Osteocyte (in vitro differentiated cells): Measurements from ENCODE around the gene SCAF1. TPM values are rescaled to one million over a fixed set of nuclear protein-coding genes. Genes with fewer than 3 reads are reported as not detected.

Experiments used
- DNase-seq: peaks from one replicate; pipeline ENCODE4 v3.0.0; 2021; ENCODE audit warnings: mixed read lengths; ENCODE audit not compliant: unreplicated experiment; ENCODE audit errors: extremely low spot score
- H3K27ac Mint-ChIP-seq: one replicate; pipeline ENCODE4 v1.8.0; 2021; ENCODE audit warnings: mild to moderate bottlenecking, mixed read lengths; ENCODE audit not compliant: unreplicated experiment
- H3K27me3 Mint-ChIP-seq: one replicate; pipeline ENCODE4 v1.8.0; 2021; ENCODE audit warnings: mixed read lengths; ENCODE audit not compliant: unreplicated experiment
- H3K36me3 Mint-ChIP-seq: one replicate; pipeline ENCODE4 v1.8.0; 2021; ENCODE audit warnings: mixed read lengths; ENCODE audit not compliant: unreplicated experiment
- H3K4me1 Mint-ChIP-seq: one replicate; pipeline ENCODE4 v1.8.0; 2021; ENCODE audit warnings: mixed read lengths; ENCODE audit not compliant: unreplicated experiment
- H3K4me3 Mint-ChIP-seq: one replicate; pipeline ENCODE4 v1.8.0; 2021; ENCODE audit warnings: mild to moderate bottlenecking, moderate library complexity, mixed read lengths; ENCODE audit not compliant: unreplicated experiment
- H3K9me3 Mint-ChIP-seq: one replicate; pipeline ENCODE4 v1.8.0; 2021; ENCODE audit warnings: mixed read lengths; ENCODE audit not compliant: unreplicated experiment
- total RNA-seq: library from RNA; stranded (reverse); gene quantifications from 2 replicates; pipeline ENCODE4 v1.2.1, GENCODE V29; 2021
- TF ChIP-seq, protein P1 (sequence below): fragments of 200-600 bp; sonication (generic); IDR thresholded peaks from 2 replicates; pipeline ENCODE4 v1.5.0; 2021; ENCODE audit warnings: antibody characterized with exemption, mild to moderate bottlenecking, moderate library complexity

Gene SCAF1
- total RNA-seq, 1 donor from 2014 or later = 81.9 TPM

DNA sequence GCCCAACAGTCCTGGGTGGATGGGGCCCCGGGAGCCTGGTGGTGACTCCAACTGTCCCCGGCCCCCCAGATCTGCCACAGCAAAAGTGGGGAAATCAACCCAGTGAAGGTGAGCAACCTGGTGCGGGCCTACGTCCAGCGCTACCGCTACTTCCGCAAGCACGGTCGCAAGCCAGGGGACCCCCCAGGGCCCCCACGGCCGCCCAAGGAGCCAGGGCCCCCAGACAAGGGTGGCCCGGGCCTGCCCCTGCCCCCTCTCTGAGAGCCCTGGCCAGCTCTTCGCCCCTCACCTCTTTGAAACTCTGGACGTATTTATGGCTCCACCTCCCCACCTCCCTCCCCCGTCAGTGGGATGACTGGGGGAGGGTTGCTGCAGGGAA lies 16.1 kb downstream of the SCAF1 start:
- H3K27me3 Mint-ChIP-seq = no peaks in the 10 kb centered on the region
- H3K27ac Mint-ChIP-seq = no peak overlapping the region
- H3K9me3 Mint-ChIP-seq = no peaks in the 10 kb centered on the region
- peaks cover 5% of the 10 kb centered on the region for H3K4me1 Mint-ChIP-seq
- TF ChIP-seq, protein P1, sequence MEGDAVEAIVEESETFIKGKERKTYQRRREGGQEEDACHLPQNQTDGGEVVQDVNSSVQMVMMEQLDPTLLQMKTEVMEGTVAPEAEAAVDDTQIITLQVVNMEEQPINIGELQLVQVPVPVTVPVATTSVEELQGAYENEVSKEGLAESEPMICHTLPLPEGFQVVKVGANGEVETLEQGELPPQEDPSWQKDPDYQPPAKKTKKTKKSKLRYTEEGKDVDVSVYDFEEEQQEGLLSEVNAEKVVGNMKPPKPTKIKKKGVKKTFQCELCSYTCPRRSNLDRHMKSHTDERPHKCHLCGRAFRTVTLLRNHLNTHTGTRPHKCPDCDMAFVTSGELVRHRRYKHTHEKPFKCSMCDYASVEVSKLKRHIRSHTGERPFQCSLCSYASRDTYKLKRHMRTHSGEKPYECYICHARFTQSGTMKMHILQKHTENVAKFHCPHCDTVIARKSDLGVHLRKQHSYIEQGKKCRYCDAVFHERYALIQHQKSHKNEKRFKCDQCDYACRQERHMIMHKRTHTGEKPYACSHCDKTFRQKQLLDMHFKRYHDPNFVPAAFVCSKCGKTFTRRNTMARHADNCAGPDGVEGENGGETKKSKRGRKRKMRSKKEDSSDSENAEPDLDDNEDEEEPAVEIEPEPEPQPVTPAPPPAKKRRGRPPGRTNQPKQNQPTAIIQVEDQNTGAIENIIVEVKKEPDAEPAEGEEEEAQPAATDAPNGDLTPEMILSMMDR = no peak
- H3K36me3 Mint-ChIP-seq = peaks cover 22% of the 10 kb centered on the region
- no peak overlapping the region for H3K4me3 Mint-ChIP-seq
- no peak for DNase-seq

DNA sequence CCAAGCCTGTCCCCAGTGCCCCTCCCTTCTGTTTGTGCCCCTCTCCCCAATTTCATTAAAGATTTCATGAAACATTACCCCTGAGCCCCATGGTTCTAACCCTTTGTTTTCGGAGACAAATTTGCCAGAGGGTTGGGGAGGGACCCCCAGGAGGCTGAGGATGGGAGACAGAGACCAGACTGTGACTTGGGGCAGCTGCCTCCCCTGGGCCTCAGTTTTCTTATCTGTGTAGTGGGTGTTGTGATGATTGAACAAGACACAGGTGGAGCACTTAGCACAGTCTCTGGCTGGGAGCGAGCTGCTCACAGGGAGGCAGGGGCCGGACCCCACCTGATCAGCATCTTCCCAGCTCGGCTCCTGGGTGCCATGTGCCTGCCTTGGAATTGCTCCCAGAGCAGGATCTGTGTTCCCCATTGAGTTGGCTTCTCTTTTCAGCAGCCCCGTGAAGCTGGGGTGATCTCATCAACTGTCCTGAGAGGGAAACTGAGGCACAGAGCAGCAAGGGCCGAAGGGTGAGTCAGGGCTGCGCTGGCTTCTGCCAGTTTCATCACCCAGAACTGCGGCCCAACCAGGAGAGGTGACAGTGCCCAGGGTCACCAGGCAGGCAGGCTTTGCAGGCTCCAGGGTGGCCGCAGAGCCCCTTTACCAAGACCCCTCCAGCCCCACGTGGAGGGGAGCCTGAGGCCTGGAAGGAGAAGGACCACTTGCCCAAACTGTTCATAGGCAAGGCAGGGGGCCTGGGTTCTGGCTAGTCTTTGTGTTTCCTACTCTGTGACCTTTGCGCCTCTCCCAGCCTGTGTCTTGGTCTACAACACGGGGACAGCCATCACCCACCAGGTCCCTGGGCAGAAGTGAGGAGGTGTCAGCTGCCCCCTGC lies 16.8 kb downstream of the SCAF1 start:
- H3K4me1 Mint-ChIP-seq = peaks cover 6% of the 10 kb centered on the region
- TF ChIP-seq, protein P1 = no peak
- H3K36me3 Mint-ChIP-seq = peaks cover 22% of the 10 kb centered on the region
- no peaks in the 10 kb centered on the region for H3K9me3 Mint-ChIP-seq
- H3K4me3 Mint-ChIP-seq = no peak overlapping the region
- no peaks in the 10 kb centered on the region for H3K27me3 Mint-ChIP-seq
- H3K27ac Mint-ChIP-seq = no peak overlapping the region
- DNase-seq = no peak

DNA sequence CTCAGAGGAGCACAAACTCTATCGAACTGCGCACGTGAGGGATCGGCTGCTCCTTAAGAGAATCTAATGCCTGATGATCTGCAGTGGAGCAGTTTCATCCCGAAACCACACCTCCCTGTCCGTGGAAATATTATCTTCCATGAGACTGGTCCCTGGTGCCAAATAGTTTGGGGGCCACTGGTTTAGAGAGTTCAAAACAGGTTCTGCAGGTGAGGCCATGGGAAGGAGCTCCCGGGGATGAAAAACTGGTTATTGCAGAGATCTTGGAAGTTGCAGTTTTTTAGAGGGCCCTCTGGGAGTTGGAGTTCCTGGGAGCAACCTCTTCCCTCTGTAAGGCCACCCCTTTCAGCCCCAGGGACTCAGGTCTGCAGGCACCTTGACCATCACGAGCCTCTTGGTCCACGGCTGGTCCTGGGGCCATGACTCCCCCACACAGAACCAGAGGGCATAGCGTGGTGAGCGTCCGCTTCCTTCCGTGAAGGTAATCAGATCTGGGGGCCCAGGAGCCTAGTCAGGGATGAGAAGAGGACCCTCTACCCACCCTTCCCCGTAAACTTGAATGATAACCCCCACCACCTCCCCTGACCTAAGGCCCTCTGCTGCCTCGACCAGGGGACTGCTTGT lies 18.4 kb downstream of the SCAF1 start:
- peaks cover 18% of the 10 kb centered on the region for H3K36me3 Mint-ChIP-seq
- TF ChIP-seq, protein P1 = no peak
- DNase-seq = no peak
- no peaks in the 10 kb centered on the region for H3K27me3 Mint-ChIP-seq
- H3K9me3 Mint-ChIP-seq = no peaks in the 10 kb centered on the region
- H3K4me3 Mint-ChIP-seq = no peak overlapping the region
- H3K4me1 Mint-ChIP-seq = peaks cover 11% of the 10 kb centered on the region
- H3K27ac Mint-ChIP-seq = no peak overlapping the region

DNA sequence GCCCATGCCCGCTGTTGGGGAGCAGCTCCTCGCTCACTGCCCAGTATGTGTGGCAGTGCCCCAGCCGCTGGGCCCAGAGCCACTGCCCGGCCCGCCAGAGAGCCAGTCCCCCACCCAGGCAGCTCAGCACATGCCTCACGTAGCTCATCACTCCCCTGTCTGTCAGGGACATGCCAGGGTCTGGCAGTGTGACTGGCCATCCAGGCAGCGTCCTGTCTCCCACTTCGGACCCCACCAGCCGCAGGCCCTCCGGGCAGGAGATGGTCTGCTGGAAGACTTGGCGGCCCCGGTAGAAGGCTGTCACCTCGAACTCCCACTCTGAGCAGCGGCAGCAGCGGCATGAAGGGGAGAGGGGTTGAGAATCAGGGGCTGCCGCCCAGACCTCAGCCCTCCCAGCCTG lies 20.0 kb downstream of the SCAF1 start:
- peak overlapping the region; percentile 29 for H3K4me3 Mint-ChIP-seq
- no peak for DNase-seq
- peaks cover 22% of the 10 kb centered on the region for H3K4me1 Mint-ChIP-seq
- H3K27ac Mint-ChIP-seq = no peak overlapping the region
- H3K36me3 Mint-ChIP-seq = peaks cover 12% of the 10 kb centered on the region
- TF ChIP-seq, protein P1 = no peak
- H3K9me3 Mint-ChIP-seq = no peaks in the 10 kb centered on the region
- H3K27me3 Mint-ChIP-seq = no peaks in the 10 kb centered on the region

DNA sequence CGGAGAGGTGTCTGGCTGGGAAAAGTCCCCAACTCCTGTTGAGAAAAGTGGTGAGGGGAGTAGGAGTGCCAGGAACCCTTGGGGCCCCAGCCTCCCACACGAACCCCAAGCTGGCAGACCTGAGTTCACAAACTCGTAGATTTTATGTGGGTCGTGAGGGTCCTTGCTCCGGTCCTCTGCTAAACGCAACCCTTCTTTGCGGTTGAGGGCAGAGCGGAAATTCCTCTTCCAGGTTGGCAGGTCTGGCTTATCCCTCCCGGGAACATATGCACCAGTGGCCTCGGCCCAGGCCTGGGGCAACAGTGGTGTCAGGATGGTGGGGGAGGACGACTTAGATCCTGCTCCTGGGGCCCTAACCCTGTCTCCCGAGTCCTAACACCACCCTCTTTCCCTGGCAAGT lies 21.2 kb downstream of the SCAF1 start:
- TF ChIP-seq, protein P1 = no peak
- no peak overlapping the region for H3K4me3 Mint-ChIP-seq
- H3K36me3 Mint-ChIP-seq = peaks cover 6% of the 10 kb centered on the region
- H3K27ac Mint-ChIP-seq = peak overlapping the region; percentile 94
- no peak for DNase-seq
- peaks cover 27% of the 10 kb centered on the region for H3K4me1 Mint-ChIP-seq
- H3K27me3 Mint-ChIP-seq = no peaks in the 10 kb centered on the region
- no peaks in the 10 kb centered on the region for H3K9me3 Mint-ChIP-seq
